PC-9 (cell line): ENCODE results near the gene ATP2C2. TPM values are rescaled to one million over a fixed set of nuclear protein-coding genes. Genes with fewer than 3 reads are reported as not detected.

ENCODE experiments used
- BruUV-seq: library from RNA; stranded (reverse); fragments of 400-500 nt; replicated peaks from 2 replicates; lab custom pipeline; 2021; lab: Mats Ljungman, UMichigan
- CTCF ChIA-PET: fragments of 300-600 bp; sonication (Branson Sonifier 250); formaldehyde crosslinking; loops from one replicate; lab custom pipeline; 2022; ENCODE audit warnings: antibody characterized with exemption; lab: Charles Lee
- POLR2A ChIA-PET: fragments of 300-600 bp; sonication (Branson Sonifier 250); formaldehyde crosslinking; loops from one replicate; lab custom pipeline; 2022; ENCODE audit warnings: antibody characterized with exemption; ENCODE audit not compliant: unreplicated experiment; lab: Charles Lee
- DNase-seq, 2 experiments: peaks; one replicate each; pipeline versions ENCODE4 v3.0.0 to v3.0.0-alpha.2; 2015 to 2022; ENCODE audit warnings: mixed read lengths in 1 of 2
- H2AFZ ChIP-seq: fragments of 200-600 bp; sonication (generic); 2 replicates; pipeline ENCODE4 v1.8.1; 2017; ENCODE audit warnings: antibody characterized with exemption
- H3F3A ChIP-seq: fragments of 200-600 bp; sonication (generic); 2 replicates; pipeline ENCODE4 v1.8.1; 2017; ENCODE audit warnings: antibody characterized with exemption, mild to moderate bottlenecking, low read depth; ENCODE audit not compliant: insufficient read depth
- H3K27ac ChIP-seq: fragments of 200-600 bp; sonication (generic); 2 replicates; pipeline ENCODE4 v1.6.1; 2016; ENCODE audit warnings: mixed run types
- H3K27me3 ChIP-seq: fragments of 200-600 bp; sonication (generic); 2 replicates; pipeline ENCODE4 v1.6.1; 2016; ENCODE audit warnings: low read depth, mixed run types; ENCODE audit not compliant: insufficient read depth
- H3K36me3 ChIP-seq: fragments of 200-600 bp; sonication (generic); 2 replicates; pipeline ENCODE4 v1.6.1; 2016; ENCODE audit warnings: low read depth, mixed run types
- H3K4me1 ChIP-seq: fragments of 200-600 bp; sonication (generic); replicated peaks from 2 replicates; pipeline ENCODE4 v1.6.1; 2016; ENCODE audit warnings: mixed run types; ENCODE audit not compliant: insufficient read depth
- H3K4me2 ChIP-seq: fragments of 200-600 bp; sonication (generic); 2 replicates; pipeline ENCODE4 v1.6.1; 2017; ENCODE audit warnings: mixed run types
- H3K4me3 ChIP-seq: fragments of 200-600 bp; sonication (generic); 2 replicates; pipeline ENCODE4 v1.6.1; 2016; ENCODE audit warnings: mixed run types
- H3K79me2 ChIP-seq: fragments of 200-600 bp; sonication (generic); 2 replicates; pipeline ENCODE4 v1.6.1; 2017; ENCODE audit warnings: low read depth, mixed run types
- H3K9me2 ChIP-seq: fragments of 200-600 bp; sonication (generic); 2 replicates; pipeline ENCODE4 v1.8.1; 2017; ENCODE audit warnings: mild to moderate bottlenecking; ENCODE audit not compliant: insufficient read depth
- H3K9me3 ChIP-seq: fragments of 200-600 bp; sonication (generic); 2 replicates; pipeline ENCODE4 v1.8.1; 2016; ENCODE audit warnings: low read depth; ENCODE audit not compliant: insufficient read depth
- H4K20me1 ChIP-seq: fragments of 200-600 bp; sonication (generic); 2 replicates; pipeline ENCODE4 v1.8.1; 2017; ENCODE audit not compliant: insufficient read depth
- CTCF ChIP-seq: fragments of 200-600 bp; sonication (generic); conservative IDR thresholded peaks from 2 replicates; pipeline ENCODE4 v1.6.1; 2017; ENCODE audit warnings: mixed run types, antibody characterized with exemption, mild to moderate bottlenecking, moderate library complexity
- EZH2 ChIP-seq: fragments of 200-600 bp; sonication (generic); IDR thresholded peaks from 2 replicates; pipeline ENCODE4 v1.8.0; 2017; ENCODE audit warnings: antibody characterized with exemption, low read depth
- intact Hi-C: fragments of 100-400 bp; cut with micrococcal nuclease; formaldehyde crosslinking; loops from one replicate; pipeline ENCODE4 v1.10.0; 2022; ENCODE audit not compliant: unreplicated experiment
- total RNA-seq: library from RNA; stranded (reverse); gene quantifications from 2 replicates; pipeline ENCODE4 v1.2.3, GENCODE V29; 2021

Gene ATP2C2
- total RNA-seq, 1 experiment from 2014 or later: 17.2 TPM

DNA sequence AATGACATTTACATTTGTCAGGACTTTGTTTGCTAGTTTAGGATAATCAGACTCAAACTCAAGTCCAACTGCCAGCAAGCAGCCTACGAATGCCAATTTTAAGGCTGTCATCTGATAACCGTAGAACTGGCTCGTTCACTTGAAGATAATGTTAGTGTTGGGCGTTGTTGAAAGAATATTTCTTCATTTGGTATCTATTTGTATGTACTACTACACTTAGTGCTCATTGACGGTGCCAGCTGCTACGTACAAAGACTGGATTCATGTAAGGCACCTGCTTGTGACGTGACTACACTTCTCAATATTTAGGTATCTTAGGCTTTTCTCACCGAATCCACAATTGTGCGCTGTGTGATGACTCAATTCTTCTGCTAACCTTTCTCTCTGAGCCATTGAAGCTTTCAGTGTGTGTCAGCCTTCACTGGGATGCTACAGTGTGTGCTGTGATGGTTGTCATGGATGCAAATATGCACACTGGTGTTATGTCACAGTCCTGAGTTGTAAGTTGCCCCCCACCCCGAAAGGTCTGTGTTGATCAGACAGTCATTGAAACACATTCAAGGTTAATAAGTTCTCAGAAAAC, 5.7 kb downstream of the ATP2C2 start:
- POLR2A ChIA-PET: interaction anchor here (0.7 kb wide), 1 partner anchor 235 kb away, joined by 5 read pairs; no protein-coding TSS in a partner anchor
- Histone ChIP-seq H4K20me1 (no peaks in the 10 kb centered on the region), H3K4me3 (no peak overlapping the region), H3K4me2 (no peak overlapping the region), H2AFZ (no peak overlapping the region), H3K9me2 (no peaks in the 10 kb centered on the region), H3K9me3 (no peaks in the 10 kb centered on the region), H3F3A (peaks cover 28% of the 10 kb centered on the region), H3K4me1 (peaks cover 30% of the 10 kb centered on the region), H3K27ac (no peak overlapping the region), H3K79me2 (peaks cover 28% of the 10 kb centered on the region), H3K27me3 (no peaks in the 10 kb centered on the region), H3K36me3 (no peaks in the 10 kb centered on the region)
- CTCF ChIA-PET: no interaction called here
- intact Hi-C loops: no loop called here
- DNase-seq: no peak
- TF ChIP-seq CTCF (no peak), EZH2 (no peak)
- BruUV-seq: no TSS peak

DNA sequence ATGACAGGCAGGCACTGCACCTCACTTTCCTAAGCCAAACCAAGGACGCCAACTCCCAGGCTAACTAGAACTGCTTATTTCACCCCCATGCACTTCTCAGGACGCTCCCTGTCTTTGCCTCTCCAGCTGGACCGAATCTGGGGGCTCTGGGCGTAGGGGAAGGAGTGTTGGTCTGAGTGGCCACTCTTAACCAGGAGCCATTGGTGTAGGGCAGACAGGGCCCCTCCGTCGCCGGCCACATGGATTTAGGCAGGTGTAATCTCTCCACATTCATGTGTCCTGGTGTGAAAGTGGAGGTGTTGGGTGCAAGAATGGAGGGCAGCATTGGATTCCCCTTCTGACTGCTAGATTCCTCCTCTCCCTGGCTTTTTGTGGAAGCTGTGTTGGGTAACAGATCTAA, 9.8 kb downstream of the ATP2C2 start:
- DNase-seq: no peak
- Histone ChIP-seq H2AFZ (no peak overlapping the region), H3K4me1 (peaks cover 12% of the 10 kb centered on the region; the same call in 1 of the 2 replicates), H3K4me2 (no peak overlapping the region), H3K27me3 (no peaks in the 10 kb centered on the region), H3K36me3 (no peaks in the 10 kb centered on the region), H4K20me1 (peaks cover 7% of the 10 kb centered on the region; the same call in 1 of the 2 replicates), H3K27ac (no peak overlapping the region), H3K79me2 (peaks cover 9% of the 10 kb centered on the region), H3F3A (no peaks in the 10 kb centered on the region), H3K9me3 (no peaks in the 10 kb centered on the region), H3K4me3 (no peak overlapping the region), H3K9me2 (no peaks in the 10 kb centered on the region)
- no TSS peak for BruUV-seq
- POLR2A ChIA-PET: no interaction called here
- CTCF ChIA-PET: no interaction called here
- TF ChIP-seq CTCF: no peak
- no peak for TF ChIP-seq EZH2
- intact Hi-C loops: no loop called here

DNA sequence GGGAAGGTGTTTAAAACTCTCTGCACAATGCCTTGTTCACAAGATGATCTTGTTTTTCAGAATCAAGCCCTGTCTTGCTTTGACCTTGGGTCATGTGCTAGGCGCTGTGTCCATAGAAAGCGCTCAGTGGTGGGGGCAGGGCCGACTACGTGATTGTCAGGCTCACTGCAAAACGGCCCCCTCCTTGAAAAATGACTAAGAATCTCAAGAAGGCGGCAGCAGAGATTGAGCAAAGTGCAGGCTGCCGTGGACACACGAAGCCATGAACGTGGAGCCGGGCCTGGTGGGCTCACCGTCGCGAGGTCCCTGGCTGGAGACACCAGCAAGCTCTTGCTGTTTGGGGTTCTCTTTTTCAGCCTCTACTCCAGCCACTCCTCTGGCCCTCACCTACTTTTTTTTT, 10.2 kb downstream of the ATP2C2 start:
- no peaks in the 10 kb centered on the region for H3K9me3 ChIP-seq
- CTCF ChIA-PET: no interaction called here
- no peak overlapping the region for H3K4me2 ChIP-seq
- no TSS peak for BruUV-seq
- H3K9me2 ChIP-seq: no peaks in the 10 kb centered on the region
- H2AFZ ChIP-seq: no peak overlapping the region
- DNase-seq: no peak
- no peaks in the 10 kb centered on the region for H3F3A ChIP-seq
- POLR2A ChIA-PET: no interaction called here
- H3K79me2 ChIP-seq: peaks cover 6% of the 10 kb centered on the region
- H4K20me1 ChIP-seq: peaks cover 7% of the 10 kb centered on the region; the same call in 1 of the 2 replicates
- H3K4me3 ChIP-seq: no peak overlapping the region
- peaks cover 12% of the 10 kb centered on the region; the same call in 1 of the 2 replicates for H3K4me1 ChIP-seq
- H3K27me3 ChIP-seq: no peaks in the 10 kb centered on the region
- no peak for TF ChIP-seq EZH2
- no peak for TF ChIP-seq CTCF
- H3K27ac ChIP-seq: no peak overlapping the region
- intact Hi-C loops: no loop called here
- no peaks in the 10 kb centered on the region for H3K36me3 ChIP-seq
